ENCODE measurements around the gene COL20A1. TPM values are rescaled to one million over a fixed set of nuclear protein-coding genes. Genes with fewer than 3 reads are reported as not detected.

The COL20A1 gene
- total RNA-seq, 2 experiments from 2014 or later = not detected

- no peaks in the 10 kb centered on the region for H3K9me3 Mint-ChIP-seq (ENCODE audit: insufficient read depth)
- ChIA-PET POLR2A (no interaction called here), CTCF (no interaction called here)
- no peak overlapping the region for H3K27ac Mint-ChIP-seq
- ATAC-seq = no peak
- no peak overlapping the region for H3K4me3 Mint-ChIP-seq
- H3K4me1 Mint-ChIP-seq (ENCODE audit: low read depth) = peaks cover 13% of the 10 kb centered on the region
- H3K27me3 Mint-ChIP-seq (ENCODE audit: low read depth) = peaks cover 2% of the 10 kb centered on the region
- no peaks in the 10 kb centered on the region for H3K36me3 Mint-ChIP-seq (ENCODE audit: low read depth)
- DNase-seq = no peak
These were observed 29.0 kb upstream of the COL20A1 start for GRCh38 chr20:63264000-63264399.

- Mint-ChIP-seq H3K36me3 (ENCODE audit: low read depth) (no peaks in the 10 kb centered on the region), H3K9me3 (ENCODE audit: insufficient read depth) (no peaks in the 10 kb centered on the region), H3K27me3 (ENCODE audit: low read depth) (peaks cover 2% of the 10 kb centered on the region), H3K27ac (no peak overlapping the region), H3K4me1 (ENCODE audit: low read depth) (peaks cover 13% of the 10 kb centered on the region), H3K4me3 (no peak overlapping the region)
- ChIA-PET CTCF (interaction anchor here (1.3 kb wide), 1 partner anchor 41 kb away, joined by 3 read pairs; no protein-coding TSS in a partner anchor), POLR2A (no interaction called here)
- DNase-seq (no peak), ATAC-seq (no peak)
These were observed 28.5 kb upstream of the COL20A1 start for GRCh38 chr20:63264519-63264918.

DNA sequence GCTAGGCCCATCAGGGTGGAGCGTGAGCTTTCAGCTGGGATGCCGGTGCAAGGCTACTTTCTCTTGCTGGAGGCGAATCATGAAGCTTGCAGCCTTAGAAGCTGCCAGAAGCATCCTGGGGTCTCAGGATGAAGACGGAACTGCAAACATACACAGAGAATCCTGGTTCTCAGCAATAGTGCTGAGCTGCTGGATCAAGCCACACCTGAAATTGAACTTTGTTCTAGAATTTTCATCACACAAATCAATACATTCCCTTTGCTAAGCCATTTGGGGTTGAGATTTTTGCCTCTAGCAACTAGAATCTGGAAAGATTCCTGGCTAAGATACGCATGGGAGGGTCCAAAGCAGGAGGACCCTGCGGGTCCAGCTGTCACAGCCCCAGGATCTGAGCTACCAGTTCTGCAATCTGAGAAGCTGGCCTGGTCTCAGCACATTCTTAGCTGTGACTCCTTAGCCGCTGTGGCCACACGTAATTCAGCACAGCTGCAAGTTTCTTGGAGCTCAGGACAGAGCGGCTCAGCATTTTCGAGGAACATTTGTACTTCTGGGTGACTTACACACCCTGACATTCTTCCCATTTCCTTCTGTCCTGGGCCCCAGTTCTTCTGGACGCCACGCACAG lies 27.0 kb upstream of the COL20A1 start:
- H3K36me3 Mint-ChIP-seq (ENCODE audit: low read depth) = no peaks in the 10 kb centered on the region
- CTCF ChIA-PET = no interaction called here
- ATAC-seq (no peak), DNase-seq (no peak)
- H3K27ac Mint-ChIP-seq = no peak overlapping the region
- no peaks in the 10 kb centered on the region for H3K9me3 Mint-ChIP-seq (ENCODE audit: insufficient read depth)
- H3K4me3 Mint-ChIP-seq = no peak overlapping the region
- POLR2A ChIA-PET = no interaction called here
- H3K4me1 Mint-ChIP-seq (ENCODE audit: low read depth) = peaks cover 13% of the 10 kb centered on the region
- peaks cover 2% of the 10 kb centered on the region for H3K27me3 Mint-ChIP-seq (ENCODE audit: low read depth)

DNA sequence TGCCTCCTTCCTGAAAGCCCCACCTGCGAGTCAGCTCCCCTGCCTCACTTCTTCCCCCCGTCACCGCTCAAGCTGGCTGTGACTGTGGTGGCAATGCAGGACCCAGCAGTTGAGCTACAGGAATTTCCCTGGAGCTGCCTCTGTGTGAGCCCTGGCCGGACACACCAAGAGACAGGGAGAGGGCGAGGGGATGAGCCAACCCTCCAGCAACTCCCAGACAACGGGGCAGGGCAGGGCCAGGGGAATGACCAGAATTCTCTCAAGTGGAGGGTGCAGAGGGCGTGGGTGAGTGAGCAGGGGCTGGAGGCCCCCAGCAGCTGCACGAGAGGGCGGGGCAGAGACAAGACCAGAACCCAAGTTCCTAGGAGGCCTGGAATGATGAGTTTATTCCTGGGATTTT lies 25.3 kb upstream of the COL20A1 start:
- no peak overlapping the region for H3K27ac Mint-ChIP-seq
- H3K9me3 Mint-ChIP-seq (ENCODE audit: insufficient read depth) = no peaks in the 10 kb centered on the region
- H3K36me3 Mint-ChIP-seq (ENCODE audit: low read depth) = no peaks in the 10 kb centered on the region
- peaks cover 7% of the 10 kb centered on the region for H3K4me1 Mint-ChIP-seq (ENCODE audit: low read depth)
- CTCF ChIA-PET = interaction anchor here (1.5 kb wide), 1 partner anchor 45 kb away, joined by 3 read pairs; no protein-coding TSS in a partner anchor
- no peak overlapping the region for H3K4me3 Mint-ChIP-seq
- DNase-seq = no peak
- H3K27me3 Mint-ChIP-seq (ENCODE audit: low read depth) = no peaks in the 10 kb centered on the region
- no peak for ATAC-seq
- POLR2A ChIA-PET = no interaction called here

GRCh38 chr20:63268256-63268655 lies 24.7 kb upstream of the COL20A1 start:
- DNase-seq (no peak), ATAC-seq (no peak)
- Mint-ChIP-seq H3K27me3 (ENCODE audit: low read depth) (no peaks in the 10 kb centered on the region), H3K4me3 (no peak overlapping the region), H3K9me3 (ENCODE audit: insufficient read depth) (no peaks in the 10 kb centered on the region), H3K27ac (no peak overlapping the region), H3K36me3 (ENCODE audit: low read depth) (no peaks in the 10 kb centered on the region), H3K4me1 (ENCODE audit: low read depth) (peaks cover 4% of the 10 kb centered on the region)
- POLR2A ChIA-PET = no interaction called here
- CTCF ChIA-PET = interaction anchor here (1.5 kb wide), 1 partner anchor 45 kb away, joined by 3 read pairs; no protein-coding TSS in a partner anchor

DNA sequence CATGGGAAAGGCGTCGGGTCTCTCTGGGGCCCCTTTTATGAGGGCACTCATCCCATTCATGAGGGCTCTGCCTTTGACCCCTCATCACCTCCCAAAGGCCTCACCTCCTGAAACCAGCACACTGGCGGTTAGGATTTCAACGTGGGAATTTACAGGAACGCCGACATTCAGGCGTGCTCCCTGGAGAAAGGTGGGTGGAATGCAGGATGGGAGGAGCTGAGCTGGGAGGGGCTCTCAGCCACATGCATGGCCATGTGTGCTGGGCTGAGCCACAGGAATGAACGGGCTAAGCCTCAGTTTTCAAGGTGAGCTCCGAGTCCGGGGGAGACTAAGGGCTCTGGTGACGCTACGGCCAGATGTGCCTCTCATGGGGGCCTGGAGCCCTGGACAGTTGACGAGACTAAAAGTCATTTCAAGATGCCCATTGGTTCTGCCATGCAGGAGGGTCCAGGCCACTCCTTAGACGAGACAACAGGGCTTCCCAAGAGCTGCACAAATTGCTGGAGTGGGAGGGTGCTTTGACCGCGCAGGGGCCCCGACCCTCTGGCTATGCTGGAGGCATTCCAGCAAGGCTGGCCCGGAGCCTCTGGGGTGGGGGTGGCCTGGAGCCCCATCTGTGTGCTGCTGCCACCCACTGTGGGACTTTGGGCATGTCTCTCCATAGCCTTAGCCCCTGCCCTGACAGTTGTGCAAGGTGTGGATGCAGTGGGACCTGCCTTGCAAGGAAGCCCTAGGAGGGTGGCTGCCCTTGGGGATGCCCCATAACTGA lies 24.1 kb upstream of the COL20A1 start:
- ATAC-seq = no peak
- Mint-ChIP-seq H3K36me3 (ENCODE audit: low read depth) (no peaks in the 10 kb centered on the region), H3K27ac (no peak overlapping the region), H3K9me3 (ENCODE audit: insufficient read depth) (no peaks in the 10 kb centered on the region), H3K27me3 (ENCODE audit: low read depth) (no peaks in the 10 kb centered on the region), H3K4me1 (ENCODE audit: low read depth) (peaks cover 9% of the 10 kb centered on the region), H3K4me3 (no peak overlapping the region)
- CTCF ChIA-PET = interaction anchor here (1.5 kb wide), 1 partner anchor 46 kb away, joined by 3 read pairs; no protein-coding TSS in a partner anchor
- POLR2A ChIA-PET = no interaction called here
- no peak for DNase-seq

DNA sequence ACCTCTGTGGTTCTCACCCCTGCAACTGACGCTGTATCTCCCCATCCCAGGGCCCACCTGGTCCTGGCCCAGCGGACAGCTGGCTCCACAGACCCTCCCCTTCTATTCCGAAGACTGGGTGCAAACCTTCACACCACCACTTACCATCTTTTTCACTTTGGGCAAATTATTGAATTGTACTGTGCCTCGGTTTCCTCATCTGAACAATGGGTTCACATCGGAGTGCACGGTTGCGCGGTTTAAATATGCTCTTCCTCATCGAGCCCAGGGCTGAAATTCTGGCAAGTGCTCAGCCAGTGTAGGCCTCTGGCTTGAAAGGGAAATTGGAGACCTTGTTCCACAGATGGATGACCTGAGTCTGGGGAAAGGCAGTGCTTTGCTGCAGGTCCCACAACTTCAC lies 23.3 kb upstream of the COL20A1 start:
- ATAC-seq (no peak), DNase-seq (no peak)
- no peak overlapping the region for H3K27ac Mint-ChIP-seq
- no peaks in the 10 kb centered on the region for H3K27me3 Mint-ChIP-seq (ENCODE audit: low read depth)
- no peak overlapping the region for H3K4me3 Mint-ChIP-seq
- no peaks in the 10 kb centered on the region for H3K36me3 Mint-ChIP-seq (ENCODE audit: low read depth)
- ChIA-PET CTCF (no interaction called here), POLR2A (interaction anchor here (1.4 kb wide), 1 partner anchor 15 kb away, joined by 4 read pairs; no protein-coding TSS in a partner anchor)
- no peaks in the 10 kb centered on the region for H3K9me3 Mint-ChIP-seq (ENCODE audit: insufficient read depth)
- peaks cover 17% of the 10 kb centered on the region for H3K4me1 Mint-ChIP-seq (ENCODE audit: low read depth)

DNA sequence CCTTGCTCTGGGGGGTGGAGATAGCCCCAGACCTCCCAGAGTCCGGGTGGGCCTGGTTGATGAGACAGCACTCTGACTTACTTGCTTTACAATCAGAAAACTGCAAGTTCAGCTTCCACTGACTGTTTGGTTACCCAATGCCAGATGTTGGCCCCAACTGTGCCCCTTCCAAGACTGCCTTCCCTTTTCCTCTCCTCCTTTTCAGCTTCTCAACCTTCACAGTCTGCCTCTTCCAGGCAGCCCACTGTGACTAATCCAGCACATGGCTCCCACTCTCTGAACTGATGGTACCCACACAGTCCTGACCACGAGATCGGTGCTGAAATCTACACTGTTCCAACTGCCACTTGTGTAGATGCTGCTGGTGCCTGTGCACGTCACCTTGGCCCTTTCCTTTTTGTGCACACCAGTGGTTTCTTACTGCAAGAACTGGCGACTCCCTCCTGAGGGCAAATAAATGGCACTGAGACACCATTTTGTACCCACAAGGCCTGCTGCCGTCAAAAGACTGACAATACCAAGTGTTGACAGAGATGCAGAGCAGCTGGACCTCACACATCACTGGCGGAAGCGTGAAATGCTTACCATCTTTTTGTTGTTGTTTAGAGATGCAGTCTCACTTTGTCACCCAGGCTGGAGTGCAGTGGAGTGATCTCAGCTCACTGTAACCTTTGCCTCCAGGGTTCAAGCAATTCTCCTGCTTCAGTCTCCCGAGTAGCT lies 22.2 kb upstream of the COL20A1 start:
- DNase-seq (no peak), ATAC-seq (no peak)
- no peaks in the 10 kb centered on the region for H3K9me3 Mint-ChIP-seq (ENCODE audit: insufficient read depth)
- no peaks in the 10 kb centered on the region for H3K27me3 Mint-ChIP-seq (ENCODE audit: low read depth)
- H3K4me3 Mint-ChIP-seq = no peak overlapping the region
- no peaks in the 10 kb centered on the region for H3K36me3 Mint-ChIP-seq (ENCODE audit: low read depth)
- ChIA-PET POLR2A (interaction anchor here (1.4 kb wide), 1 partner anchor 14 kb away, joined by 4 read pairs; no protein-coding TSS in a partner anchor), CTCF (interaction anchor here (1.9 kb wide), 1 partner anchor 47 kb away, joined by 7 read pairs; no protein-coding TSS in a partner anchor)
- peaks cover 25% of the 10 kb centered on the region for H3K4me1 Mint-ChIP-seq (ENCODE audit: low read depth)
- H3K27ac Mint-ChIP-seq = no peak overlapping the region

DNA sequence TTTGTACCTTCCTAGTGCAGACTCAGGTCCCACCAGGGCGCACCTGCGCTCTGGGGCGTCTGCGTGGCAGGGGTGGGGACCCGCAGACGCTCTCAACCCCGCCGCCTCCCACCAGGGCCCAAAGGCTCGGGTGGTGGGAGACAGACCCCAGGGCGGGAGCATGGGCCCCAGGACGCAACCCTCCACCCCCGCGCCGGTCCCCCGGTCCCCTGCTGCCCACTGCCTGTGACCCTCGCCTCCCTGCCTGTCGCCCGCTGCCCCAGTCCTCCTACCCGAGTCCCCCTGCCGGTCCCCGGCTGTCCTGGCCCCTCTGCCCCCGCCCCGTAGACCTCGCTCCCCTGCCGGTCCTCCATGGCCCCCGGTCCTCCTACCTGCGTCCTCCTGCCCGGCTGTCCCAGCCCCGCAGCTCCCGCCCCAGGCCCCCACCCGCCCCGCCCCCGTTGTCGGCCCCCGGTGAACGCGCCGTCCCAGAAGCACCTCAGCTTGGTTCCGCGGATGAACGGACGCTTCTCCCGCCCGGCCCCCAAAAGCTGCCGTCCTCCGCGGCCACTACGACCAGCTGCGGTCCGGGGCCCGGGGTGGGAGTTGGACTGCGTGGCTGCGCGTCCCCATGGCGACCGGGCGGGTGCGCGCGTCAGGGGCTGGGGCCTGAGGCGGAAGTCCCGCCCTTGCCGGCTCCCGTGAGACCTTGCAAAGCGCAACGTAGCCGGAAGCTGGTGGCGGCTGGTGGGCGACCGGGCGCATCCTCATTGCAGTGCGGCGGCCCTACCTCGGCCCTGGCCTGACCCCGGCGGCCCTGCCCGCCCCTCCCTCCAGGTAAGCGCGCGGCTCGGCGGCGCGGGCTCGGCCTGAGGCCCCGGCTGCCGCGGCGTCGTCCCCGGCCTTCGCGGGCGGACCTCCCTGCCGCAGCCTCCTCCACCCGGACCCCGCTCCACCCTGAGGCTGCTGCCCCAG lies 20.6 kb upstream of the COL20A1 start, which contains the start of gene ARFGAP1:
Gene ARFGAP1 (plus strand): TSS at position 709 of the 954 bp plus-strand sequence. CDS start 2,768 bp downstream, outside the sequence.
- Mint-ChIP-seq H3K4me3 (peak within 1 kb of the TSS; percentile 86), H3K9me3 (ENCODE audit: insufficient read depth) (no peaks in the 10 kb centered on the region), H3K27me3 (ENCODE audit: low read depth) (no peaks in the 10 kb centered on the region), H3K27ac (peak within 1 kb of the TSS; percentile 84), H3K36me3 (ENCODE audit: low read depth) (peaks cover 3% of the 10 kb centered on the region), H3K4me1 (ENCODE audit: low read depth) (peaks cover 25% of the 10 kb centered on the region)
- ATAC-seq (peak; percentile 96), DNase-seq (peak; percentile 93)
- ChIA-PET CTCF (interaction anchor here (1.1 to 1.9 kb wide), 3 partner anchors 12 to 49 kb away, joined by 4 to 7 read pairs (median 4); no protein-coding TSS in a partner anchor), POLR2A (interaction anchor here (1.5 to 1.7 kb wide), 2 partner anchors 11 to 57 kb away, joined by 4 to 7 read pairs; no protein-coding TSS in a partner anchor)

- POLR2A ChIA-PET = interaction anchor here (1.5 to 1.7 kb wide), 2 partner anchors 11 to 58 kb away, joined by 4 to 7 read pairs; no protein-coding TSS in a partner anchor
- H3K9me3 Mint-ChIP-seq (ENCODE audit: insufficient read depth) = no peaks in the 10 kb centered on the region
- peak overlapping the region; percentile 84 for H3K27ac Mint-ChIP-seq
- DNase-seq = no peak
- no peaks in the 10 kb centered on the region for H3K27me3 Mint-ChIP-seq (ENCODE audit: low read depth)
- peaks cover 25% of the 10 kb centered on the region for H3K4me1 Mint-ChIP-seq (ENCODE audit: low read depth)
- H3K36me3 Mint-ChIP-seq (ENCODE audit: low read depth) = peaks cover 4% of the 10 kb centered on the region
- H3K4me3 Mint-ChIP-seq = peak overlapping the region; percentile 86
- peak; percentile 3 for ATAC-seq
- CTCF ChIA-PET = interaction anchor here (1.1 kb wide), 2 partner anchors 11 to 37 kb away, joined by 4 read pairs; no protein-coding TSS in a partner anchor
These were observed 19.9 kb upstream of the COL20A1 start for GRCh38 chr20:63273059-63273579.
